ENCODE data around the gene SYT15.

Gene SYT15

DNA sequence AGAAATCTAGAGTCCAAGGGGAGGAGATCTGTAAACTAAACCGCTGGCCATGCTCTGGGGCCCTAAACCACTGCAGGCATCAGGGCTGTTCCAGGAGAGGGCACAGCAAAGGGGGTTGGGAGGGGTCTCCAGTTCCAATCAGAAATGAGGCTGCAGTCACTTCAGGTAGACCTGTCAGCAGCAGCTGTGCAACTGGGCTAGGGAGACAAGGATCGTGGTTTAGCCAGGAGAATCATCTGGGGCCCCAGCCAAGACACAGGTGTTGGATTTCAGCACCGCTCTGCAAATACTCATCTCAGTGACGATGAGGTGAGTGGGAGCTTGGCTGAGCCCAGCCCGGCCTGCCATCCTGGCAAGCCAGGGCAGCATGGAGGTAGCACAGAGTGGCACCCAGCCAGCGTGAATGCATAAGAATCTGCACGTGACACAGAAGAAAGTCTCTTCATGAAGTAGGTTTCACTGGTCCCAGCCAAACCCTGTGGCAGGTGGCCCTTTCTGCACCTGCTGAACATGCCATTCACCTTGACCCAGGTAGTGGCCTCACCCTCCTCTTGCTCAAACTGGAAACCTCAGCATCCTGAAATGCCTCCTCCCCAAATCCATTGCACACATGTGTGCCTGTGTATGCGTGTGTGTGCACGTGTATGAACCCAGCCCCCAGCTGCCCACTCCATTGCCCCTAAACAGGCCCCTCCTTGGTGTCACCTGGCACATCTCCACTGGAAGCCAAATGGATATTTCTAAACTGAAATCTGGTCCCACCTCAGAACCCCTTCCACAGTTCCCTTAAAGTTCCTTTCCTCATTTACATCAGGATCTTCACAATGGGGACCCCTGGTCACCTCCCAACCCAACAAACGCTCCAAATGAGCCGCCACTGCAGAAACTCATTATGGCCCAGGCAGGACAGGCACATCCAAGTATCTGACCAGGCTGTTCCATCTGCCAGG lies 32.1 kb upstream of the SYT15 start:
- TF ChIP-seq, protein P1, sequence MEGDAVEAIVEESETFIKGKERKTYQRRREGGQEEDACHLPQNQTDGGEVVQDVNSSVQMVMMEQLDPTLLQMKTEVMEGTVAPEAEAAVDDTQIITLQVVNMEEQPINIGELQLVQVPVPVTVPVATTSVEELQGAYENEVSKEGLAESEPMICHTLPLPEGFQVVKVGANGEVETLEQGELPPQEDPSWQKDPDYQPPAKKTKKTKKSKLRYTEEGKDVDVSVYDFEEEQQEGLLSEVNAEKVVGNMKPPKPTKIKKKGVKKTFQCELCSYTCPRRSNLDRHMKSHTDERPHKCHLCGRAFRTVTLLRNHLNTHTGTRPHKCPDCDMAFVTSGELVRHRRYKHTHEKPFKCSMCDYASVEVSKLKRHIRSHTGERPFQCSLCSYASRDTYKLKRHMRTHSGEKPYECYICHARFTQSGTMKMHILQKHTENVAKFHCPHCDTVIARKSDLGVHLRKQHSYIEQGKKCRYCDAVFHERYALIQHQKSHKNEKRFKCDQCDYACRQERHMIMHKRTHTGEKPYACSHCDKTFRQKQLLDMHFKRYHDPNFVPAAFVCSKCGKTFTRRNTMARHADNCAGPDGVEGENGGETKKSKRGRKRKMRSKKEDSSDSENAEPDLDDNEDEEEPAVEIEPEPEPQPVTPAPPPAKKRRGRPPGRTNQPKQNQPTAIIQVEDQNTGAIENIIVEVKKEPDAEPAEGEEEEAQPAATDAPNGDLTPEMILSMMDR (IDR thresholded peaks at IDR 0.05; ENCODE audit: low read depth, low read length, missing control alignments) = no peak
- DNase-seq (ENCODE audit: low read depth) = no peak
- in situ Hi-C loops (cut with HindIII; ENCODE audit: low sequenced_read_pairs) = no loop called here
- H3K4me3 ChIP-seq (ENCODE audit: low read depth, low read length) = no peak overlapping the region

- in situ Hi-C loops (cut with HindIII; ENCODE audit: low sequenced_read_pairs) = no loop called here
- DNase-seq (ENCODE audit: low read depth) = no peak
- H3K4me3 ChIP-seq (ENCODE audit: low read depth, low read length) = no peak overlapping the region
- TF ChIP-seq, protein P1 (IDR thresholded peaks at IDR 0.05; ENCODE audit: low read depth, low read length, missing control alignments) = no peak
These were observed 31.1 kb upstream of the SYT15 start for GRCh38 chr10:46547541-46548497.

GRCh38 chr10:46548498-46549090 lies 30.3 kb upstream of the SYT15 start:
- in situ Hi-C loops (cut with HindIII; ENCODE audit: low sequenced_read_pairs) = no loop called here
- no peak for DNase-seq (ENCODE audit: low read depth)

GRCh38 chr10:46549171-46550075 lies 29.5 kb upstream of the SYT15 start:
- in situ Hi-C loops (cut with HindIII; ENCODE audit: low sequenced_read_pairs) = no loop called here
- no peak overlapping the region for H3K4me3 ChIP-seq (ENCODE audit: low read depth, low read length)
- DNase-seq (ENCODE audit: low read depth) = no peak
- TF ChIP-seq, protein P1 (IDR thresholded peaks at IDR 0.05; ENCODE audit: low read depth, low read length, missing control alignments) = no peak

More at GRCh38 chr10:46548498-46549090, 30.3 kb upstream of the SYT15 start:
- H3K4me3 ChIP-seq (ENCODE audit: low read depth, low read length) = no peak overlapping the region
- TF ChIP-seq, protein P1 (IDR thresholded peaks at IDR 0.05; ENCODE audit: low read depth, low read length, missing control alignments) = no peak

GRCh38 chr10:46550076-46550790 lies 28.7 kb upstream of the SYT15 start:
- H3K4me3 ChIP-seq (ENCODE audit: low read depth, low read length) = no peak overlapping the region
- TF ChIP-seq, protein P1 (IDR thresholded peaks at IDR 0.05; ENCODE audit: low read depth, low read length, missing control alignments) = no peak
- in situ Hi-C loops (cut with HindIII; ENCODE audit: low sequenced_read_pairs) = no loop called here
- no peak for DNase-seq (ENCODE audit: low read depth)

Data from astrocyte of the cerebellum (primary cell).